Astrocyte (in vitro differentiated cells and primary cell): Measurements from ENCODE around the gene ZNF808.

Source experiments
- EZH2 ChIP-seq: IDR thresholded peaks from 2 replicates; pipeline ENCODE4 v1.6.1; 2012; ENCODE audit warnings: mild to moderate bottlenecking, low read length, inconsistent platforms; ENCODE audit not compliant: insufficient read depth
- TF ChIP-seq, protein P1 (sequence below): IDR thresholded peaks from 2 replicates; pipeline ENCODE4 v1.5.1; 2011; ENCODE audit warnings: low read depth, mild to moderate bottlenecking, inconsistent platforms, low read length, moderate library complexity; ENCODE audit not compliant: insufficient read depth

DNA sequence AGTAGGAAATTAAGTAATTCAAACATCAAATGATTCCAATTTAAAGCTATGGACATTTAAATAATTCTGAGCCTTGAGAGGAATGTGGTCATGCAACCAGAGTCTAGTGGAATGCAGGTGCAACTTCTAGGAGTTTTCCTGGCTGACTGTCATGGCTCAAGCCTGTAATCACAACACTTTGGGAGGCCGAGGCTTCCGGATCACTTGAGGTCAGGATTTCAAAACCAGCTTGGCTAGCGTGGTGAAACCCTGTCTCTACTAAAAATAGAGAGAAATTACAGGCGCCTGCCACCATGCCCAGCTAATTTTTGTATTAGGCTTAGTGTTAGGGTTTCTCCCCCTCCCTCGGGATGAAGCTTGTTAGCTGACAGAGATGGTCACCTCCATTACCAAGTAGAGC lies 6.4 kb downstream of the ZNF808 start:
- TF ChIP-seq, protein P1, sequence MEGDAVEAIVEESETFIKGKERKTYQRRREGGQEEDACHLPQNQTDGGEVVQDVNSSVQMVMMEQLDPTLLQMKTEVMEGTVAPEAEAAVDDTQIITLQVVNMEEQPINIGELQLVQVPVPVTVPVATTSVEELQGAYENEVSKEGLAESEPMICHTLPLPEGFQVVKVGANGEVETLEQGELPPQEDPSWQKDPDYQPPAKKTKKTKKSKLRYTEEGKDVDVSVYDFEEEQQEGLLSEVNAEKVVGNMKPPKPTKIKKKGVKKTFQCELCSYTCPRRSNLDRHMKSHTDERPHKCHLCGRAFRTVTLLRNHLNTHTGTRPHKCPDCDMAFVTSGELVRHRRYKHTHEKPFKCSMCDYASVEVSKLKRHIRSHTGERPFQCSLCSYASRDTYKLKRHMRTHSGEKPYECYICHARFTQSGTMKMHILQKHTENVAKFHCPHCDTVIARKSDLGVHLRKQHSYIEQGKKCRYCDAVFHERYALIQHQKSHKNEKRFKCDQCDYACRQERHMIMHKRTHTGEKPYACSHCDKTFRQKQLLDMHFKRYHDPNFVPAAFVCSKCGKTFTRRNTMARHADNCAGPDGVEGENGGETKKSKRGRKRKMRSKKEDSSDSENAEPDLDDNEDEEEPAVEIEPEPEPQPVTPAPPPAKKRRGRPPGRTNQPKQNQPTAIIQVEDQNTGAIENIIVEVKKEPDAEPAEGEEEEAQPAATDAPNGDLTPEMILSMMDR, result no peak
- TF ChIP-seq EZH2, result no peak
